ENCODE data around the gene BEGAIN.

- no peak for TF ChIP-seq EZH2 (IDR thresholded peaks at IDR 0.05; ENCODE audit: borderline replicate concordance)
- no peak for TF ChIP-seq CTCF (IDR thresholded peaks at IDR 0.05; ENCODE audit: poor library complexity)
- TF ChIP-seq EZH2phosphoT487 (IDR thresholded peaks at IDR 0.05; ENCODE audit: low read depth, severe bottlenecking, unreplicated experiment), result no peak
Observed at GRCh38 chr14:100612986-100613385, 25.8 kb upstream of the BEGAIN start.

All from hepatocyte (in vitro differentiated cells).